Measurements from ENCODE around the gene IQCH. TPM values are rescaled to one million over a fixed set of nuclear protein-coding genes. Genes with fewer than 3 reads are reported as not detected.

Gene IQCH
- total RNA-seq, 1 experiment from 2014 or later: 2.1 TPM

- Histone ChIP-seq H3K36me3 (ENCODE audit: low read depth, low read length) (no peaks in the 10 kb centered on the region), H3K9me2 (replicated peaks; ENCODE audit: low read length) (no peaks in the 10 kb centered on the region), H4K20me1 (ENCODE audit: low read length) (no peaks in the 10 kb centered on the region), H3K9me3 (ENCODE audit: low read length) (no peaks in the 10 kb centered on the region), H3K4me1 (ENCODE audit: insufficient read depth, low read length) (peaks cover 8% of the 10 kb centered on the region; the same call in 1 of the 2 replicates), H3K27me3 (ENCODE audit: low read length) (no peaks in the 10 kb centered on the region), H3K4me2 (ENCODE audit: low read length) (no peak overlapping the region), H3K27ac (ENCODE audit: low read length) (no peak overlapping the region), H3K79me2 (ENCODE audit: low read length) (peaks cover 9% of the 10 kb centered on the region; the same call in 1 of the 2 replicates), H2AFZ (ENCODE audit: low read length) (no peak overlapping the region), H3K9ac (ENCODE audit: low read length) (no peak overlapping the region), H3F3A (ENCODE audit: low read length, unreplicated experiment) (no peaks in the 10 kb centered on the region), H3K4me3 (ENCODE audit: low read length) (no peak overlapping the region)
- DNase-seq (no peak), ATAC-seq (no peak)
- BruUV-seq (replicated peaks): no TSS peak
- intact Hi-C loops (cut with micrococcal nuclease): no loop called here
- TF ChIP-seq CTCF (conservative IDR thresholded peaks at IDR 0.05; ENCODE audit: low read depth, low read length) (no peak), EZH2phosphoT487 (IDR thresholded peaks at IDR 0.05; ENCODE audit: borderline replicate concordance, low read length) (no peak), EZH2 (IDR thresholded peaks at IDR 0.05; ENCODE audit: low read length, unreplicated experiment) (no peak)
- POLR2A ChIA-PET (ENCODE audit: unreplicated experiment): no interaction called here
- CTCF ChIA-PET: no interaction called here
Measured at GRCh38 chr15:67547064-67547463, 292.5 kb downstream of the IQCH start.

- peaks cover 8% of the 10 kb centered on the region; the same call in 1 of the 2 replicates for H3K4me1 ChIP-seq (ENCODE audit: insufficient read depth, low read length)
- H3K9me3 ChIP-seq (ENCODE audit: low read length): no peaks in the 10 kb centered on the region
- ChIA-PET POLR2A (ENCODE audit: unreplicated experiment) (no interaction called here), CTCF (no interaction called here)
- intact Hi-C loops (cut with micrococcal nuclease): no loop called here
- no peak for ATAC-seq
- TF ChIP-seq EZH2phosphoT487 (IDR thresholded peaks at IDR 0.05; ENCODE audit: borderline replicate concordance, low read length): no peak
- no peak for TF ChIP-seq CTCF (conservative IDR thresholded peaks at IDR 0.05; ENCODE audit: low read depth, low read length)
- TF ChIP-seq EZH2 (IDR thresholded peaks at IDR 0.05; ENCODE audit: low read length, unreplicated experiment): no peak
- no peak overlapping the region for H3K4me2 ChIP-seq (ENCODE audit: low read length)
- H3K4me3 ChIP-seq (ENCODE audit: low read length): no peak overlapping the region
- H3K36me3 ChIP-seq (ENCODE audit: low read depth, low read length): no peaks in the 10 kb centered on the region
- H4K20me1 ChIP-seq (ENCODE audit: low read length): no peaks in the 10 kb centered on the region
- BruUV-seq (replicated peaks): no TSS peak
- H2AFZ ChIP-seq (ENCODE audit: low read length): no peak overlapping the region
- H3F3A ChIP-seq (ENCODE audit: low read length, unreplicated experiment): no peaks in the 10 kb centered on the region
- peaks cover 8% of the 10 kb centered on the region; the same call in 1 of the 2 replicates for H3K79me2 ChIP-seq (ENCODE audit: low read length)
- no peak overlapping the region for H3K9ac ChIP-seq (ENCODE audit: low read length)
- no peaks in the 10 kb centered on the region for H3K9me2 ChIP-seq (replicated peaks; ENCODE audit: low read length)
- no peak overlapping the region for H3K27ac ChIP-seq (ENCODE audit: low read length)
- DNase-seq: no peak
- no peaks in the 10 kb centered on the region for H3K27me3 ChIP-seq (ENCODE audit: low read length)
Measured at GRCh38 chr15:67547836-67548235, 293.2 kb downstream of the IQCH start.

GRCh38 chr15:67548236-67548852, 293.8 kb downstream of the IQCH start:
- Histone ChIP-seq H2AFZ (ENCODE audit: low read length) (no peak overlapping the region), H3F3A (ENCODE audit: low read length, unreplicated experiment) (no peaks in the 10 kb centered on the region), H3K4me3 (ENCODE audit: low read length) (no peak overlapping the region), H3K9ac (ENCODE audit: low read length) (no peak overlapping the region), H3K9me3 (ENCODE audit: low read length) (no peaks in the 10 kb centered on the region), H3K36me3 (ENCODE audit: low read depth, low read length) (no peaks in the 10 kb centered on the region), H3K27me3 (ENCODE audit: low read length) (no peaks in the 10 kb centered on the region), H3K4me1 (ENCODE audit: insufficient read depth, low read length) (peaks cover 6% of the 10 kb centered on the region; the same call in 1 of the 2 replicates), H3K27ac (ENCODE audit: low read length) (no peak overlapping the region), H4K20me1 (ENCODE audit: low read length) (no peaks in the 10 kb centered on the region), H3K79me2 (ENCODE audit: low read length) (peaks cover 3% of the 10 kb centered on the region; the same call in 1 of the 2 replicates), H3K4me2 (ENCODE audit: low read length) (no peak overlapping the region), H3K9me2 (replicated peaks; ENCODE audit: low read length) (no peaks in the 10 kb centered on the region)
- intact Hi-C loops (cut with micrococcal nuclease): no loop called here
- no peak for DNase-seq
- TF ChIP-seq EZH2 (IDR thresholded peaks at IDR 0.05; ENCODE audit: low read length, unreplicated experiment) (no peak), EZH2phosphoT487 (IDR thresholded peaks at IDR 0.05; ENCODE audit: borderline replicate concordance, low read length) (no peak), CTCF (conservative IDR thresholded peaks at IDR 0.05; ENCODE audit: low read depth, low read length) (no peak)
- no TSS peak for BruUV-seq (replicated peaks)
- ATAC-seq: no peak
- ChIA-PET CTCF (no interaction called here), POLR2A (ENCODE audit: unreplicated experiment) (no interaction called here)

Measured in PC-3 (cell line).